Measurements from ENCODE around the gene KIFC1. TPM values are rescaled to one million over a fixed set of nuclear protein-coding genes. Genes with fewer than 3 reads are reported as not detected.

KIFC1 gene
- total and polyA plus RNA-seq, 2 of the 4 experiments (the other 2 are of a cell fraction) = 33.9 to 40.6 TPM

GRCh38 chr6:33443619-33444504 is 52.2 kb downstream of the KIFC1 start (continued):
- TF ChIP-seq CEBPB (IDR thresholded peaks at IDR 0.05; ENCODE audit: low read depth, low read length) = no peak

GRCh38 chr6:33445119-33445603 is 53.5 kb downstream of the KIFC1 start:
- Histone ChIP-seq H2AFZ (replicated peaks; ENCODE audit: low read length, poor library complexity) (no peak overlapping the region), H4K91ac (ENCODE audit: insufficient read depth, low read depth, low read length) (no peak overlapping the region), H4K5ac (ENCODE audit: low read depth, low read length) (no peak overlapping the region), H3K9me1 (ENCODE audit: insufficient read depth, low read length) (no peaks in the 10 kb centered on the region; the same call in 1 of the 2 replicates), H3K27me3 (ENCODE audit: control insufficient read depth, insufficient read depth, low read length) (no peaks in the 10 kb centered on the region), H3K79me1 (ENCODE audit: low read depth in 1 of 2, low read length in 2 of 2) (peaks cover 0 to 4% of the 10 kb centered on the region in 2 experiments; a peak in 1 of 4 replicates), H2BK20ac (ENCODE audit: low read depth, low read length) (no peak overlapping the region), H3K9me3 (ENCODE audit: control insufficient read depth, insufficient read depth, low read length) (no peaks in the 10 kb centered on the region), H3K4ac (ENCODE audit: low read depth, low read length) (no peak overlapping the region), H2BK120ac (ENCODE audit: low read depth, low read length) (no peak overlapping the region), H2AK5ac (ENCODE audit: low read depth, low read length) (no peak overlapping the region), H3K14ac (replicated peaks; ENCODE audit: low read depth, low read length) (no peak overlapping the region), H3K4me1 (ENCODE audit: control insufficient read depth, insufficient read depth, low read length) (no peaks in the 10 kb centered on the region), H3K36me3 (ENCODE audit: control insufficient read depth, insufficient read depth, low read length) (peaks cover 72% of the 10 kb centered on the region), H3K4me3 (ENCODE audit: insufficient read depth, low read depth, low read length) (no peak overlapping the region), H4K20me1 (ENCODE audit: insufficient read depth, low read length) (no peaks in the 10 kb centered on the region; the same call in 1 of the 2 replicates), H2BK15ac (ENCODE audit: low read depth, low read length) (no peak overlapping the region), H3K23ac (ENCODE audit: low read depth, low read length) (no peak overlapping the region), H2BK5ac (ENCODE audit: low read depth, low read length, poor library complexity, severe bottlenecking) (no peak overlapping the region), H3K9ac (ENCODE audit: low read depth, low read length) (no peak overlapping the region), H3K18ac (ENCODE audit: low read depth, low read length) (no peak overlapping the region), H3K27ac (ENCODE audit: insufficient read depth, low read length) (no peak overlapping the region), H4K8ac (ENCODE audit: low read depth in 2 of 2, low read length in 2 of 2) (no peak overlapping the region), H2AK9ac (replicated peaks; ENCODE audit: low read depth, low read length, poor library complexity) (no peak overlapping the region), H3K56ac (ENCODE audit: extremely low read depth, insufficient read depth, low read length) (no peak overlapping the region), H3K4me2 (ENCODE audit: low read depth, low read length) (no peak overlapping the region)
- WGBS, 2 experiments (ENCODE audit: extremely low coverage in 2 of 2, insufficient read length in 1 of 2) = no CpG with 5 or more reads among the region's 3 CpGs
- no peak for DNase-seq
- ATAC-seq (ENCODE audit: low read depth) = no peak
- BruUV-seq (replicated peaks) = no TSS peak
- intact Hi-C loops (cut with micrococcal nuclease) = no loop called here
- TF ChIP-seq CTCF (conservative IDR thresholded peaks at IDR 0.05; ENCODE audit: low read depth, low read length) = no peak
- TF ChIP-seq RFX5 (IDR thresholded peaks at IDR 0.05; ENCODE audit: low read depth, low read length) = no peak
- TF ChIP-seq FOS (IDR thresholded peaks at IDR 0.05; ENCODE audit: low read depth, low read length) = no peak
- no peak for TF ChIP-seq ELK1 (IDR thresholded peaks at IDR 0.05; ENCODE audit: borderline replicate concordance, low read depth, low read length)
- TF ChIP-seq USF2 (IDR thresholded peaks at IDR 0.05; ENCODE audit: low read depth, low read length) = no peak
- TF ChIP-seq MAZ (IDR thresholded peaks at IDR 0.05; ENCODE audit: borderline replicate concordance, low read depth, low read length) = no peak
- no peak for TF ChIP-seq MAFK (IDR thresholded peaks at IDR 0.05; ENCODE audit: low read depth, low read length)
- TF ChIP-seq CEBPB (IDR thresholded peaks at IDR 0.05; ENCODE audit: low read depth, low read length) = no peak
- no peak for TF ChIP-seq NFE2L2 (IDR thresholded peaks at IDR 0.05; ENCODE audit: low read depth, low read length)
- no peak for TF ChIP-seq POLR2A (IDR thresholded peaks at IDR 0.05; ENCODE audit: low read depth, low read length)
- TF ChIP-seq SMC3 (IDR thresholded peaks at IDR 0.05; ENCODE audit: low read depth, low read length) = no peak
- no peak for TF ChIP-seq CHD1 (IDR thresholded peaks at IDR 0.05; ENCODE audit: low read depth, low read length)
- dilution Hi-C loops (cut with HindIII; ENCODE audit: low sequenced_read_pairs, unreplicated experiment) = no loop called here
- in situ Hi-C loops (cut with MboI; ENCODE audit: low sequenced_read_pairs) = no loop called here
- ChIA-PET POLR2A (ENCODE audit: unreplicated experiment) (no interaction called here), CTCF (no interaction called here)
